Activated CD8-positive, alpha-beta memory T cell treated with anti-CD3 and anti-CD28 coated beads for 24 hours (primary cell): ENCODE measurements around the gene LRRC31.
A peak's percentile ranks its signal among the peaks of the same experiment; 100 is the strongest.

Source experiments
- DNase-seq: peaks from one replicate; pipeline ENCODE4 v3.0.0-alpha.2; 2020

The LRRC31 gene

DNA sequence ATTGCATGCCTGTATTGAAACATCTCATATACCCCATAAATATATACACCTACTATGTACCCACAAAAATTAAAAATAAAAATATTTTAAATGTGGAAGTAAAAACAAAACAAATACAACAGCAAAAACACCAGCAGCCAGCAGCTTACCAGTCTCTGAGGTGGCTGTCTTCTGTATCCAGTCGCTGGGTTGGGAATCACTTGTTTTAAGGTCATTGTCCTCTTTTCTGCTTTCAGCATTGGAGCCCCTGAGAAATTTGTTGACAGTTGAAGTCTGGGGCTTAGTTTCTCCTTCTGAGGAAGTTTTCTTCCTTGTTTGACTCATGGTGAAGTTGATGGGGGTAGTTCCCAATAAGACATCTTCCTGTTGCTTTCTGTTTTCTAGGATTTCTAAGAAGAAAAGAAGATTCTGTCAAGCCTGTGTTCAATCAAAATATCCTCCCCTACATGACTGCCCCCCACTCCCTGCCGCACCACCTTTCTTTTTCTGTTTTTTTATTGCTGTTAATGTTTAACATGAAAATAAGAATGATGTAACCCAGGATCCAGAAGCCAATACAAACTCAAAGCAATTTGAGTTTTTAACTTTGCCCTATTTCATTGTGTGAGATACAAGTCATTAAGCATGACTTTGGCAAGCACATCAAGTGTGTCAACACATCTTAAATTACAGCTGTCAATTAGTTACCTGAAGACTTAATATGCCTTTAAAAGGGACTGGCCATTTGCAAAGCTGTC, at the start of gene LRRC31:
Gene LRRC31 (minus strand): TSS at position 452 of the 737 bp plus-strand sequence. CDS start 128 bp downstream, at position 324.
- no peak for DNase-seq

- no peak for DNase-seq
These were observed 44.6 kb upstream of the LRRC31 start for GRCh38 chr3:169914321-169914720.

DNA sequence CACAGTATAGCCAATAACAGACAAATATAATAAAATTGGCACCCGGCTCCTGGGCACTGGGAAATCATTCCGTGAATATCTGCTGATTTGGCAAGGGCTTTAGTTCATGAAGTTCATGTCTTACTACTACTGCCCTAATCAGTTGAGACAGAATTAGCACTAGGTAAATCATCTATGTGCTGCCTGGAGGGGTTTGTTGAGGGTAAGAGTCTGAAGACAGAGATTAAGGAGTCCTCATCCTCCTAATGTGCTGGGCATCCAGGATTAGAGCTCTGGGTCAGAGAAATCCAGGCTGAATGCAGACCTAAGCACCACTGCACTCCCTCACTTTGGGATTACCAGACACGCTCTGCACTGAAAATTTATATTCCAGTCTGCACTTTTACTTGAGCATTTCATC, 43.6 kb upstream of the LRRC31 start:
- DNase-seq, result no peak

GRCh38 chr3:169911272-169911671, 41.5 kb upstream of the LRRC31 start, which contains the start of gene SAMD7:
SAMD7 (plus strand) TSS chr3:169911572; CDS start chr3:169919499, 7,927 bp downstream.
- no peak for DNase-seq

- DNase-seq, result no peak
These were observed 38.2 kb upstream of the LRRC31 start for GRCh38 chr3:169907944-169908343.

DNA sequence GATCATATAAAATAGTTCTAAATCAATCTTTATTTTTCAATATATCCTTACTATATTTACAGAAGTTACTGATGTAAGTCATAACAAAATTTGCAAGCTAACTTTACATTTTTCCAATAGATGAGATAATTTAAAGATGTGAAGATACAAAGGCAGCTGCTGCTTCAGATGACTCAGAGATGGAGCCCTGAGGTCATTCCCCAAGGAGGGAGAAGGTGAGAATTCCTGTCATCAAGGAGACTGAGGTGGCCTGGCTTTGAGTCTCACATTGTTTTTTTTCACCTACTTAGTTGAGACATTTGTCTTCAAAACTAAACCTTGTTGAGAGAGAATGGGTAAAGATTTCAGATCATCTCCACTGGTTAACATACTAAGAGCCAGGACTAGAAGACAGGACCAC, 37.7 kb upstream of the LRRC31 start:
- no peak for DNase-seq

- no peak for DNase-seq
These were observed 35.7 kb upstream of the LRRC31 start for GRCh38 chr3:169905404-169905803.

- no peak for DNase-seq
These were observed 31.7 kb upstream of the LRRC31 start for GRCh38 chr3:169901453-169901852.

- no peak for DNase-seq
These were observed 27.5 kb upstream of the LRRC31 start for GRCh38 chr3:169897284-169897683.

DNA sequence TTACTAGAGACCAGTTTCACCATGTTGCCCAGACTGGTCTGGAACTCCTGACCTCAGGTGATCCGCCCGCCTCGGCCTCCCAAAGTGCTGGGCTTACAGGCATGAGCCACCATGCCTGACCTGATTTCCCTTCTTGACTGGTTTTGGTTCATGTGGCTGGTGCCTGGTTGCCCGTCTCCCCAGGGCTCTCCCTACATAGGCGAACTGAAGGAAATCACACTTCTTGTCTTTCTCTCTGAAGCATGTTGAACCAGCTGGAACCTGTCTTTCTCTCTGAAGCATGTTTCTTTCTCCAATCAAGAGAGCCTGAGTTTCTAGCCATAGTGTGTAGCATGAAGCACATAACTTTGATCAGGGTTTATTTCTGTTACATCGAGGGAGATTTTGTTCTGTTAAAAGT, 25.3 kb upstream of the LRRC31 start:
- DNase-seq, result no peak

DNA sequence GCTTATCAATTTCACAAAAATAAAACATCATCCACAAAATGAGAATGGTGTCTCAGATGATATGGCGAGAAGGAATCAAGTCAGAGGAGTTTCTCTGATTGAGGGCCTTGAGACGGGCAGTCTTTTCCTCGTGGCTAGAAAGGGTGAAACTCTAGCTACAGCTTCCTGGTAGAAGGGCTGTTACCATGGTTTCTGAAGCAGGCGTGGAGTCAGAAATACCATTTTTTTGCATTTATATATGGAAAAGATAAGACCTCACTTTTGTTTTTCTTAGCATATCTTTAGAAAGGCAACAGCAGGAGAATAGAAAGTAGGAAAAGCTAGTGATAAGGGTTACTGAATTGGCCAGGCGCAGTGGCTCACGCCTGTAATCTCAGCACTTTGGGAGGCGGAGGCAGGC, 24.4 kb upstream of the LRRC31 start:
- no peak for DNase-seq

DNA sequence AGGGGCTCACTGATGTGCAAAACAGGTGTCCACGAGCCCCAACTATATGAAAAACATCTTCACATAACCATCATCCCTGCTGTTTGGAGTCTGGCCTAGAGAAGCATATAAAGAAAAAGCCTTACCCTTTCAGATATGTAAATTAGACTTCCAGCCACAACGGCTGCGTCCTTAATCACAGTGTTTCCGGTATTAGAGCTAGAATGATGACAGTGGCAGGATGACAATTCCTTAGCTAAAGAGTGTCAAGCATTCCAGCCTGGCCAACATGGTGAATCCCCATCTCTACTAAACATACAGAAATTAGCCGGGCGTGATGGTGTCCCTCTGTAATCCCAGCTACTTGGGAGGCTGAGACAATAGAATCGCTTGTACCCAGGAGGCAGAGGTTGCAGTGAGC, 22.2 kb upstream of the LRRC31 start:
- DNase-seq, result no peak

DNA sequence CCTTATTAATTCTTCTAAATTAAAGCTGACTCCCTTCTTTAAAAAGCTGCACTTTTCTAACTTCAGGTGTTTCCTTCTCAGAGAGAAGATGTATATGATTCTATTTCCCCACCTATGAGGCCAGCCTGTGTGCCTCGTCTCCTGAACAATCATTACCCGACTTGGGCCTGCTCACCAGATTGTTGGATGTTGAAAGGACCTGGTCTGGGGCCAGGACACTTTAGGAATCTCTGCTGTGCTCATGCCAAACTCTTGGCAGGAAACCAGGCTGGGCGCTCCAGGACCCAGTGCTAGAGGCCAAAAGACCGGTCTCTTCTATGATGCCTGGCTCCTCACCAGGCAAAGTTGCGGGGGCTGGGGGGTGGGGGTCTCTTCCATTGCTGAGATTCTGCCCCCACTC, 16.9 kb upstream of the LRRC31 start:
- DNase-seq, result no peak

DNA sequence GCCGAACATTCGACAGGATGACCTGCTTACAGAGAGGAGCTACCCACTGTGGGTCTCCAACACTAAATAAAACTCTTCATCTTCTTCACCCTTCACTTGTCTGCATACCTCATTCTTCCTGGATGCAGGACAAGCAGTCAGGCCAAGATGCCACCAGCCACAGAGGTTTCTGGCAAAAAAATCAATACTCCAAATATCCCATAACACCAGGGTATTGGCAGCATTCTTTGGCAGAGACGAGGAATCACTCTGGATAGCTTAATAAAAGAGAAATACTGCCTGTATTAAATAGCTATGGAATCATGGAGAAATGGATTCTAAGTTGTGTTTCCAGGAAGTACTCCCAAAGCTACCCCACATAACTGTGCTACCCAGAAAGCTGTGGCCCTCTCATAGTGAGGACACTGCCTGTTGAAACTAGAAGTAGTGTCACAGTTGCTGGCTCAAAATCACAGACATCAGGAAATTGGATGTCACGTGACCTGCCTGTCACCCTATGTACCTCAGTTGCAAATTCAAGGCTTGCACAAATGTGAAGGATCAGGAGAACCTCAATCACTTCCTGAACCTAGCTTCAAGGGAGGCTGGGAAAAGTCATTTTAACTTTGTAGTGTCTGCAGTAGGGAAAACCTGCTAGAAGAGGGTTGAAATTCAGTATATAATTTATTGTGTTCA, 11.0 kb upstream of the LRRC31 start:
- DNase-seq, result no peak

DNA sequence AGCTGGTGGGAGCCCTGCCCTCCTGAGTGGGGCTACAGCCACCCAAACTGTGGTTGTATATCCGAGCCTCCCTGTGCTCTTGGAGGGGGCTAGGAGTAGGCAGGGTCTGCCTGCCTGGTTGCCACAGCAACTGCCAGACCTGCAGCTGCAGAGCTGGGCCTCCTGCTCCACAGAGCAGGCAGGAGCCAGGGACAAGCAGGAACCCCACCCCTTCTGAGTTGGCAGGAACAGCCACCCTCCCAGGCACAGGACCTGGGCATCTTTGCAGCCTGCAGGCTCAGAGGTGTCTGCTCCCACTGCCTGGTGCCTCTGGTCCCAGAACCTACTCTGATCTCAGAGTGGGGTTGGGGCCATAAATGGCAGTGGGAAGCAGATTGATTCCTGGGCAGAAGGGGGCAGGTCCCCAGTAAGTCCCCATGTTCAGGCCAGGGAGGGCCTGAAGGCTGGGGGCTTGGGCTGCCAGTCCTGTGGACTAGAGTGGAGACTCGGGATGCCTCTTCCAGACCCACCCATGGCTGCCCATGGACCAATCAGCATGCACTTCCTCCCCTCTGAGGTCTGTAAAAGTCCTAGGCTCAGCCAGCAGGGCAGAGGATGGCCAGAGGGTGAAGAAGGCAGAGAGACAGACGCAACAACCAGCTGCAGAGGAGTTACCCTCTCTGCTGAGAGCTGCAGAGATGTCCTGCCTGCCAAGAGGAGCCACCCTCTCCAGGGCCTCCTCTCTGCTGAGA, 10.3 kb upstream of the LRRC31 start:
- DNase-seq, result no peak

- DNase-seq, result no peak
These were observed 9.3 kb upstream of the LRRC31 start for GRCh38 chr3:169879013-169879557.

DNA sequence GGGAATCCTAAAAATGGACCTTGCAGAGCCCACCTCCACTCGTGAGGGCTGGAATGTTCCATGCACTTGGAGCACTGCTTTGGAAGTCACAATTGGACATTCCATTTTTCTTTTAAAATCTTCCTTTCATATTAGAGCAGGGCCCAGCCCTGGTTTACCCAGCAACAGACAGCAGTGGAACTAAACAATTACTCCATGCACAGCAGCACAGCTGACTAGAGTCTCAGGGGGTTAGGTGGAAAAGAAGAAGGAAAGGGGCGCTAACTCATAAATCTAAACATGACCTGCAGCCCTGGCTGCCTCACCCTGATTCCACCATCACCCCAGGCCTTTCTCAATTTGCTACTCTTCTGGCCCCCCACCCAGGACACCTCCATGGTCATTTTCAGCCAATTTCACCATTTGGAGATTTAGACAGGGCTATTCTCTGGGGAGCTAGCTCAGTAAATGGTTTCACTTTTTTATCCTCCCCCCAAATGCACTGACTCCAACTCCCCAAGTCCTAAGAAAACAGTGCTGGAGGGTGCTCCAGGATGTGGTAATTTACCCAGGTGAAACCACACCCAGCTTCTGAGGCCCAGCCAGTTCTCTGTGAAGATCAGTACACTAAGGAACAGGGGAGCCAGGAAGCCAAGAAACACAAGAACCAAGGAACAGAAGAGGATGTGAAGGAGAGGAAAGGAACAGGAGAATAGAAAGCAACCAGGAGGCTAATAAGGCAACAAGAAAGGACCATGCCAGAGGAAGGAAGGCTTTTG, 1.6 kb upstream of the LRRC31 start:
- no peak for DNase-seq

DNA sequence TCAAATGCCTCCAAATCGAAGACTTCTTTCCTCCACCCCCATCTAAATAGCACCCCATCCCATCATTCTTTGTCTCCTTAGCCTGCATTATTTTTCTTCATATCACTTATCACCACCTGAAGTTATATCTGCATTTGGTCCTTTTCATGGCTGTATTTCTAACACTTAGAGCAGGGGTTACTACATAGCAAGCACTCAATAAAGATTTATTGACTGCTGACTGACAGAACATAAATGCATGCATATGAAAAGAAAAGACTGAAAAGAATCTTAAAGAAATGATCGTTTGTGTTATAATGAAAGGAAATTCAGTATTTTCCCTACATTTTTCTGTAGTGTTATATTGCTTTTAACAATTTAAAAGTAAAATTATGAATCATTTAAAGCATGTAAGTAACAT, 1.4 kb downstream of the LRRC31 start:
- no peak for DNase-seq

DNA sequence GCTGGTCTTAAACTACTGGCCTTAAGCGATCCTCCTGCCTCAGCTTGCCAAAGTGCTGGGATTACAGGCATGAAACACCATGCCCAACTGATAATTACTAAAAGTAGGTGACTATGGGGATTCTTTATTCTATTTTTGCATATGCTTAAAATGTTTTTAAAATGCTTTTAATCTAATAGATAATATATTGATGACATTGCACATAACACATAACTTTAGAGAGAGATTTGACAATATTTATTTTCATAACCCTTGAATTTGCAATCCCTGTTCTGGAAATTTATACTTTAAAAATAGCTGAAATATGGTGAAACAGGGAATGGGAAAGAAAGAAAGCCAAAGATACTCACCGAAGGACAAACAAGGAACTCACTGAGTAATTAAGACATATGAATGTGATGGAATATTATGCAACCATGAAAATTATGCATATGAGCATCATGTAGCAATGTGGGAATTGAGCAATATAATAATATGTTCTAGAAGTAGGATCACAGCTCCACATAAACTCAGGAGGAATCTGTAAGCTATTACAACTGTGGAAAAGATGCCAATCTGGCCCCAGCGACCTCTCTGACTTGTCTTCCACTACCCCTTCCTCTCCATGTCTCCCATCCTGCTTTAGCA, 2.0 kb downstream of the LRRC31 start:
- no peak for DNase-seq

- no peak for DNase-seq
These were observed 4.5 kb downstream of the LRRC31 start for GRCh38 chr3:169865176-169865767.

DNA sequence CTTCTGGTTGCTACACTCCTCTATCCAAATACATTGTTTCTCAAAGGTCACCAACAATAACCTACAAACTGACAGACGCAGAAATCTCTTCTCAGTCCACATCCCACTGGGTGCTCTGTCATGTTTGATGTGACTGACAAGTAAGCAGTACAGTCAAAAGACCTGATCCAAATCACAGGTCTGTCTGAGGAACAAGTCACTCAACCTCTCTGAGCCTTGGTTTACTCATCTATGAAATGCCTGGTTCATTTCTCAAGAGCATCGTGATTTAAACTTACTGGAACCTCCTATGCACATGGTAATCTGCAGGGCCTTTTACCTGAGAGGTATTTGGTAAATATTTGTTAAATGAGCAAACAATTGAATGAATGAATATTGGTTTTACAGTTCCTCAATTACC, 5.5 kb downstream of the LRRC31 start:
- no peak for DNase-seq

DNA sequence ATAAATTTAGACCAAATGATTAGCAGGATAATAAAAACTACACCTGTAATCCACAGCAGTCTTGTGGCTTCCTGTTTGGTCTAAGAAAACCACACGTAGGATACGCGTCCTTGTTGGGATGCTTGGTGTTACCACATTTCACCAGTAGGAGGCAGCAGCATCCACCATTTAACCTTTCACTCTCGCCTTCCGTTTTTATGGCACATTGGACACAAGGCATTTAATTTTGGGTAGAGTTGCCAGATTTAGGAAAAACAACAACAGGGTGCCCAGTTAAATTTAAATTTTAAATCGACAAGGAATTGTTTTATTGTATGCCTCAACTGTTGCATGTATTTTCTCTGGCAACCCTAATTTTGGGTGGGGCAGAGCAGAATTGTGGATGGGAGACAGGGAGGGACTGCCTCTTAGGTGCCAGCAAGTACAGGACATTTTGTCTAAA, 6.3 kb downstream of the LRRC31 start:
- peak; percentile 81 for DNase-seq
